T-helper 2 cell treated with Interferon-gamma antibody and Interleukin-4, amounts not matched to agents 100 ng/mL and 5 ng/mL, for 36 hours (primary cell): ENCODE results near the gene AAK1. TPM values are rescaled to one million over a fixed set of nuclear protein-coding genes. Genes with fewer than 3 reads are reported as not detected.
"Not testable (repeated sequence)": the region's sequence is repeated elsewhere in the genome, so short reads cannot be mapped to it uniquely, and the experiment has no call there.

Source experiments
- intact Hi-C: fragments of 100-400 bp; cut with micrococcal nuclease; formaldehyde crosslinking; loops from one replicate; pipeline ENCODE4 v1.15.1; 2023
- total RNA-seq: library from RNA; stranded (reverse); gene quantifications from 2 replicates; pipeline ENCODE4 v1.2.3, GENCODE V29; 2022

Gene AAK1
- total RNA-seq, 1 donor from 2014 or later = 113 TPM

DNA sequence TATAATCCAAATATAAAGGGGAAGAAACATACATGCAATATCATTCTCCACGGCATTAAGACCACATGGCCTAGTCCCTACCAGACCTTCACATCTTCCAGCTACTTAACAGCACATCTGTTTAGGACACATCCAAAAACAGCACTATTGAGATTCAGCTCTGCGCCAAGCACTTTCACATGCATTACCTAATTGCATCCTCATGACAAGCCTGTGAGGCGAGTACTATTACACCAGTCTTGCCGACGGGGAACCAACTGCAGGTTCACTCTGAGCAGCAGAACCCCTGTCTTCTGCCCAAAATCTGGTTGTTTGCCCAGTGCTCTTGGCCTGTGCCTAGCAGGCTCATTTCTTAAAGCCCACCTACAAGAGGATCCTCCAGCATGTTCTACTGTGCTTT is 66.7 kb downstream of the AAK1 start:
- intact Hi-C loops = no loop called here

GRCh38 chr2:69575926-69576325 is 67.6 kb downstream of the AAK1 start:
- intact Hi-C loops = no loop called here

- intact Hi-C loops = not testable (repeated sequence)
Observed at GRCh38 chr2:69575371-69575770, 68.2 kb downstream of the AAK1 start.

GRCh38 chr2:69572641-69573040 is 70.9 kb downstream of the AAK1 start:
- intact Hi-C loops = no loop called here

- intact Hi-C loops = no loop called here
Observed at GRCh38 chr2:69571189-69571588, 72.3 kb downstream of the AAK1 start.

- intact Hi-C loops = no loop called here
Observed at GRCh38 chr2:69570474-69570873, 73.1 kb downstream of the AAK1 start.

DNA sequence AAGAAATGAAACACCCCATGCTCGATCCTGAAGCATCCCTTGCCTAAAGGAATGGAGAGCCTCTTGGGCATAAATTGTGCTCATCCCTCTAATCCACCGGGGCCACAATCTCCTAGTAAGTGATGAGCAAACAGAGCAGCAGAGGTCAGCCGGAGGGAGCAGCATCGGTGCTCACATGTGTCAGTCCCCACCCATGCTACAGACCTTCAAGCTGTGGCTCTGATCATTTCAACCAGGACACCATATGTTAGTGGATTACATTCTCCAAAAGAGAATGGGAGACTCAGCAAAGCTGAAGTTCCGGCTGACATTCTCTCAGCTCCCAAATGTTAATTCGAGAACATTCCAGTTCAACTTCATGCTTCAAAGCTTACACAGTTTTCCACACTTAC is 75.6 kb downstream of the AAK1 start:
- intact Hi-C loops = loop anchor here (5.0 kb wide), 1 partner anchor 74 kb away; the partner anchor contains the start of gene AAK1

GRCh38 chr2:69567157-69567908 is 76.2 kb downstream of the AAK1 start:
- intact Hi-C loops = loop anchor here (5.0 kb wide), 1 partner anchor 75 kb away; the partner anchor contains the start of gene AAK1

GRCh38 chr2:69566669-69567068 is 76.9 kb downstream of the AAK1 start:
- intact Hi-C loops = loop anchor here (5.0 kb wide), 1 partner anchor 76 kb away; the partner anchor contains the start of gene AAK1

- intact Hi-C loops = loop anchor here (5.0 kb wide), 1 partner anchor 77 kb away; the partner anchor contains the start of gene AAK1
Observed at GRCh38 chr2:69565431-69565839, 78.1 kb downstream of the AAK1 start.

GRCh38 chr2:69564604-69565003 is 78.9 kb downstream of the AAK1 start:
- intact Hi-C loops = loop anchor here (5.0 kb wide), 1 partner anchor 78 kb away; the partner anchor contains the start of gene AAK1

DNA sequence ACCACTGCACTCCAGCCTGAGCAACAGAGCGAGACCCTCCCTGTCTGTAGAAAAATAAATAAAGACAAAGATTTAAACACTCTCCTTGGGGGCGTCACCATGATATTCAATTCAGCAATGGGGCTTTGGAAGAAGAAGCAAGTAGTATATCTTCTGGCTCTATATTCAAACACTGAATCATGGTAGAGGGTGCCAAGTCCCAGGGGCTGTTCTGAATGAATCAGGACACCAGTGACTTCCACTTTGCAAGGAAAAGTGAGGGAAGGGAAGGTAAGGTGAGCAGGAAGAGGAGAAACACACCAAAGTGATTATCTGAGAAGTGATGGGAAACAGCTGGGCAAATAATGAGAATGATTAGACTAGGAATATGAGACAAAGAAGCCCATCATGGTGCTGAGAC is 80.5 kb downstream of the AAK1 start:
- intact Hi-C loops = no loop called here

- intact Hi-C loops = no loop called here
Observed at GRCh38 chr2:69561101-69561500, 82.4 kb downstream of the AAK1 start.

- intact Hi-C loops = no loop called here
Observed at GRCh38 chr2:69560147-69560482, 83.4 kb downstream of the AAK1 start.

DNA sequence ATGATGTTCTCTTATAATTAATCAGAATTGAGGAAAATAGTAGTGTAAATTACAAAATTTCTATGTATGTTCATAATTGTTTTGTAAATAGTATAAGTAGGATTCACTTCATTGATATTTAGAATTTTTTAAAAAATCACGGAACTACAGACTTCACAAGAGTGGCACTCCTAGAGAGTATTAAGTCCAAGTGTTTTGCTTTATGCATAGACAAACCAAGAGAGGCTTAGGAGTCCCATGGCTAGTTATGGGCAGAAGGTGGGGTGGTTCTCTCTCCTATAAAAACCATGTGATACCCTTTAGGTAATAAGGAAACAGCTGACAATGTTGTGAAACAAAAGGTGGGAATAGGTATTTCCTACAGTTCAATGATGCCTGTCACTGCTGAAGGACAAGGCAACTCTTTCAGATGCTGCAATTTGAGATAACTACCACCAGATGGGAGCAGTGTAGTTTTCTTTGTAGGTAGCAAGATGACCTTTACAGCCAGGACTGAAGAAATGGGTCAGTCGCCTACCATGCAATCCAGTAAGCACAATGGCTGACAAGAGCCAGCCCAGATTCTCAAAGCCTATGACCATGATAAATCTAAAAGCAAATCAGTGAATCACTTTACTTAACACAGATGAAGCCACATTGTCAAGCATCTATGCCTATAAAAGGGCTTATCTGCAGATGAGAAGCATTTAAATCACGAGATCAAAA is 83.9 kb downstream of the AAK1 start:
- intact Hi-C loops = loop anchor here (1.0 to 5.0 kb wide), 2 partner anchors 155 to 172 kb away; partner anchors contain the start of gene GFPT1

DNA sequence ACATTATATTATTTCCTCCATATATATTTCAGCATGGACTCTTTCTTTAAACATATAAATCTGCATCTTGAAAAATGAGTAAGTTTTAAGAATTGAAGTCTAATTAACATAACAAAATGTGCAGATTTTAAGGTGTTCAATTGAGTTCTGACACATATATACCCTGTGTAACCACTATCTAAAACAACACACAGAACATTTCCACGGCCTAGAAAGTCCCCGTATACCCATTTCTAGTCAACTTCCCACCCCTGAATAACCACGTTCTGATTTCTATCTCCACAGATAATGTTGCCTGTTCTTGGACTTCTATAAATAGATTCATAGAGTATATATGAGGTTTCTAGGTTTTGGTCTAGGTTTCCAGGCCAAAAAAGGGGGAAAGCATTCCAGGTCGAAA is 87.5 kb downstream of the AAK1 start:
- intact Hi-C loops = loop anchor here (5.0 kb wide), 1 partner anchor 169 kb away; the partner anchor contains the start of gene GFPT1

- intact Hi-C loops = loop anchor here (5.0 kb wide), 1 partner anchor 168 kb away; the partner anchor contains the start of gene GFPT1
Observed at GRCh38 chr2:69554981-69555380, 88.6 kb downstream of the AAK1 start.

- intact Hi-C loops = no loop called here
Observed at GRCh38 chr2:69554568-69554967, 89.0 kb downstream of the AAK1 start.

GRCh38 chr2:69553991-69554390 is 89.5 kb downstream of the AAK1 start:
- intact Hi-C loops = no loop called here

DNA sequence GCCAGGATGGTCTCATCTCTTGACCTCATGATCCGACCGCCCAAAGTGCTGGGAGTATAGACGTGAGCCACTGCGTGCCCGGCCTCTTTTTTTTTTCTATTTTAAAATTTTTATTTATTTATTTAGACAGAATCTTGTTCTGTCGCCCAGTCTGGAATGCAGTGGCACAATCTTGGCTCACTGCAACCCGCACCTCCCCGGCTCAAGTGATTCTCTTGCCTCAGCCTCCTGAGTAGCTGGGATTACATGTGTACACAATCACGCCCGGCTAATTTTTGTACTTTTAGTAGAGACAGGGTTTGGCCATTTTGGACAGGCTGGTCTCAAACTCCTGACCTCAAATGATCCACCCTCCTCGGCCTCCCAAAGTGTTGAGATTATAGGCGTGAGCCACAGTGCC is 93.0 kb downstream of the AAK1 start:
- intact Hi-C loops = not testable (repeated sequence)

DNA sequence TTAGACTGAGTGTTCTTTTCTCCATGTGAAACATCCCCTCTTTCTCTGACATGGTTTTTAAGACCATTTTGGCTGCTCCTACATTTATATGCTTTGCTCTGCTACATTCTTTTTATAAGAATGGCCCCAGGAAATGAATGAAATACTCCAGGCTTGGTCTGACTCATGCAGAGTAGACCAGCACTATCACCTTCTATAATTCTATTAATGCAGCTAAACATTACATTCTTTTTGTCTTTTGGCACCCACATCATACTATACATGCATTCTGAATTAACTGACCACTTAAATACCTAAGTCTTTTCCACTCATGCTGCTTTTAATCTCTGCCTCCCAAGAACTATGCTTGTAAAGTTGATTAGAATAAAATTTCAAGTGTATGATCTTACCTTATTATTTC is 94.1 kb downstream of the AAK1 start:
- intact Hi-C loops = no loop called here

- intact Hi-C loops = no loop called here
Observed at GRCh38 chr2:69547984-69548715, 95.4 kb downstream of the AAK1 start.
